CD4-positive, alpha-beta T cell treated with Interleukin-1 beta for 1 hour (primary cell): ENCODE results near the gene EBPL.
A peak's percentile ranks its signal among the peaks of the same experiment; 100 is the strongest.

ENCODE experiments used
- DNase-seq, 2 donors: peaks; one replicate each; pipeline ENCODE4 v3.0.0-alpha.2; 2020 to 2022

EBPL gene

DNA sequence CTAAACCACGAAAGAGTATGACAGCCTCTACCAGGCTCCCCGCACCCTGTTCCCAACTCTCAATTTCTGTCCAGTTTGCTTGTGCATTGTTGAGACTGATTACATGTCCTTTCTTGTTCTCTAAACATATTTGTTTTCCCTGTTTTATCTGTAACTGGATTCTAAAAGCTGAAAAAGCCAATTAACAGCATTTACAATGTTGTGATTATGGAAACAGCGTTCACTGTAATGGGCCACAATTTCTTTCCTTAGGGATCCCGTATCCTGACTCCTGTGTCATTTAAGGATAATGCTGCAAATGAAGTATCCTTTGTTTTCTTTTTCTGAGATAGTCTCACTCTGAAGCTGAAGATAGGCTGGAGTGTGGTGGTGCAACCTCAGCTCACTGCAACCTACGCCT lies 20.5 kb downstream of the EBPL start:
- no peak for DNase-seq

DNA sequence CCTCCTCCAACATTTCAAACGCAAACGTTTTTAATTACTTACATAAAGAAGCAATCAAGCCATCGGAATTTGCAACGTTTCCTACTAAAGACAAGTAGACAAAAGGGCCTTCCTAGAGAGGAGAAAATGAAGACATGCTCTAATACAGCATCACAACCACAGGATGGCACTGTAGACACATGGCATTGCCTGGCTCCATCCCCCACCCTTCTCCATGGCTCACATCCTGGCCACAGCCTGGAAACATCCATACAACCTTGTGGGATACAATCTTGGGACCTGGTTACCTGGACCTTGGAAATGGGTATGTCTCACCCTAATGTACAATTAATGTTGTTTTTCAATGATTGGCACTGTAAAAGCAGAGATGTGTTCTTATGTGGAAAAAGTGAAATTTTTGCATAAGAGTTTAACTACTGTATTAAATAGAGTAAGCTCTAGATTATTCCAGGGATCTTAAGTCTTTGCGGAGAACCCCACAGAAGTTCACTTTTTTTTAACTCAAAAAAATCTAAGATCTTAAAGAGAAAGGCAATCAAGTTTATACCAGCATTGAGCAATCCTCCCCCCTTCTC lies 21.5 kb downstream of the EBPL start:
- peak; percentile 15 to 26 for DNase-seq

DNA sequence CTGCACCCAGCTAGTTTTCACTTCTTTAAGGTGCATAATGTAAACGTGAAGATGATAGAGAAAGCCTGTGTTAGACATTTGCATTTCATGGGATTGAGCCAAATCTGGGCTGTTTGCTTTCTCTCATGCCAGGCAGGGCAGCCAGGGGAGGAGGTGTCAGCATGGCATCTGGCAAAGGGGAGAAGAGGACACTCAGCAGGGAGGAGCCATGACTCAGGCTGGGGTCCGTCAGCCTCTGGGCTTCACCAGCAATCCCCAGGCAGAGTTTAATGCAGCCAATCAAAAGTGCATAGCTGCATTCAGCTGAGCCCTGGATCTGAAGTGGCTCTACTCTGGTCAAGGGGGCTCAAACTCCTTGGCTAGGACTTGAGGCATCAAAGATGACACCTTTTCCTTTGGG lies 23.5 kb downstream of the EBPL start:
- no peak for DNase-seq

GRCh38 chr13:49664606-49665005 lies 26.7 kb downstream of the EBPL start:
- DNase-seq, result no peak

- no peak for DNase-seq
These were observed 34.0 kb downstream of the EBPL start for GRCh38 chr13:49657241-49657641.

- DNase-seq, result no peak
These were observed 35.4 kb downstream of the EBPL start for GRCh38 chr13:49655906-49656305.

DNA sequence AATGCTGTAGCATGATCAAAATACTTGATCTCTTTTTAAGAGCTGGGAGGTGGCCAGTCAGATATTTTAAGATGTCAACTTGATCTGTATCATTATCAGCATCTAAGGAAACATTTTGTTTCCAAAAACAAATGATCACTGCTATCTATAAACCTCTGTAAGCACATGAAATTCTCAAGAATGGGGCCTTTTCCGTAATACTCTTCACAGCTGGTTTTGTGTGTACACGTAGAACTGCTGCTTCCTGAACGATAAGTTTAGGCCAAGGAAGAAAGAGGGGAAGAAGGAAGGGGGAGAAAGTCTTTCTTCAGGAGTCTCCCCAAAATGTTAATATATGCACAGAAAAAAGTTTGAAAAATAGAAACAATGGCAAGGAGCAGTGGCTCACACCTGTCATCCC lies 37.3 kb downstream of the EBPL start:
- DNase-seq, result no peak

- no peak for DNase-seq
These were observed 37.8 kb downstream of the EBPL start for GRCh38 chr13:49653478-49653877.

DNA sequence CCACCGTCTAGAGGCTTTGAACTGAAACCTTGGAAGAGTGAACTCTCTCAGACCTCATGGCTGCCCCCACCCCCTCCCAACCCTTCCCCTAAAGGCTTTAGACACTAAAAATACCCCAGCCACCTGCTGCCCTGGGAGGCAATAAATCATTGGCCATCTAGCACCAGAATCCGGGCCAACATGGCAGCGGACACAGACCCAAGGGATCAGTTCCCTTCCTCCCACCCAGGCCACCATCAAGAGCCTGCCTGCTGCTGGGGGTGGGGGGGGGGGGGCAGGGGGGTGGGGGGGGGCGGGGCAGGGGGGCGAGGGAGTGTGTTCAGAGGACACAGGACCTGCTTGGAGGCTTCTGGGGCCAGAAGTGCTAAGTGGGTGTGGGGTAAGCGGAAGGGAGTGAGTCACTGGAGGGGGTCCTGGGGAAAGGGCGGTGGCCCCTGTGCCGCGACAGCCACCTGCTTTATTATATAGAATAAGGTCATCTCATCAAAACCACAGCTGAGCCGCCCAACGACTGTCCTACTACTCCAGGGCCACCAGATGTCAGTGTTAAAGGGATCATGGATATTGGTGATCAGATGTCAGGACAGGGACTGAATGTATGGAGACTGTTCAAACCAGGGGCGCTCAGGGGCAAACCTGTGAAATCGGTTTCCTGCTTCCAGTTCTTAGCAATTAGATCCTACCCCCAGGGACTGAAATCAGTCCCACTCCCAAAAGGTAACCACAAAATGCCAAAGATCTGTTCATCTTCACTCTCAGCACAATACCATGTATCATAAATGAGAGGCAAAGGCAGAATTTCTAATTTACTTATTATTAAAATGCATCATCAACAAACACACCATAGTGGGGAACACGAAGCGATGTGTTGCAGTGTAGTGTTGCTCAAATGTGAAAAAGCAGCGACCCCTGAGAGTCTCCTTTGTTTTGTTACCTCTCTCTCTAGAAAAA lies 38.7 kb downstream of the EBPL start:
- peak; percentile 12 to 23 for DNase-seq

DNA sequence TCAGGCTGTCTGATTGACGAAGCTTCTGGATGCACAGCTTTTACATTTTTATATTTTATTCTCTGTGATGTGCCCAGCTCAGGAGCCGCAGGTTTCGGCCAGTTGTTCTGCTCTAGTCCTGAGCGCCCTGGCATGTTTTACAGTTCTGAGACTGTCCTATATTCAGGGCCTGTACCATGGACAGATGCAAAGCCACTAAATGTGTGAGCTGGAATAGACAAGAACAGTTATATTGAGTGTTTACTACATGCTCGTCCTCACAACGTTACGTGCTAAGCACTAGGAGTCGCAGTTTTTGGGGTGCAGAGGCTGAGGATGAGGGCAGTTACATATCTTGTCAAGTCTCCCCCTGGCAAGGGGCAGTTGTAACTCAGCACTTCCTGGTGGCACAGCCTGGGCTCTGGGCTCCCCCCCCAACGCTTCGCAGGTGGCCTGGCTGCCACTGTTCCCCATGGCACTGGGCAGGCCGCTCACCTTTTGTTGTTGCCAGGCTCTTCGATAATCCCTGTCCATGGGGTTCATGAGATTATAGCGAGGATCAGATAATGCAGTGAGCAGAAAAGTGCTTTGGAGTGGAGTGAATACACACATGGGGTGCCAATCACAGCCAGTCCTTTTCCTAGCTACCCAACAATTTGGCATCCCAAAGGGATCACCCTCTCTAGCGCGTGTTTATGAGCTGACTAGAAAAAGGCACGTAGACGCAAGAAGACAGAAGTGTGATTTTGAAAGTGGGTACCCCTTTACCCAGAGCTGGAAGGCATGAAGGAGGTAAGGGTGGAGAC lies 39.5 kb downstream of the EBPL start:
- no peak for DNase-seq

DNA sequence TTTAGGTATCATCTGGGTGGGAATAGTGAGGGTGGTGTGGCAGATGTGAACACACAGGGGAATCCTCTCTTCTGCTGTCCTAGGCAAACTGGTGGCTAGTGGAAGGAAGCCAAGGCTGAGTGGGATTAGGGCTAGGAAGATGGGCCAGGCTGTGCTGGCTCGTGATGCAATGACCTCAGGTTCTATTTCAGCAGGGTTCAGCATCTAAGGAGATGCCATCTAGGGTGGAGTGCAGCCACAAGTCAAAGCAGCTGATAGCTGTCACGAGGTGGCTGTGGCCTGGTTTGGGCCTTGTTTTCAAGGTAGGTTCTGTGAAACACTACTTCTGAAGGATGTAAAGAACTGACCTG lies 41.3 kb downstream of the EBPL start:
- DNase-seq, result no peak

DNA sequence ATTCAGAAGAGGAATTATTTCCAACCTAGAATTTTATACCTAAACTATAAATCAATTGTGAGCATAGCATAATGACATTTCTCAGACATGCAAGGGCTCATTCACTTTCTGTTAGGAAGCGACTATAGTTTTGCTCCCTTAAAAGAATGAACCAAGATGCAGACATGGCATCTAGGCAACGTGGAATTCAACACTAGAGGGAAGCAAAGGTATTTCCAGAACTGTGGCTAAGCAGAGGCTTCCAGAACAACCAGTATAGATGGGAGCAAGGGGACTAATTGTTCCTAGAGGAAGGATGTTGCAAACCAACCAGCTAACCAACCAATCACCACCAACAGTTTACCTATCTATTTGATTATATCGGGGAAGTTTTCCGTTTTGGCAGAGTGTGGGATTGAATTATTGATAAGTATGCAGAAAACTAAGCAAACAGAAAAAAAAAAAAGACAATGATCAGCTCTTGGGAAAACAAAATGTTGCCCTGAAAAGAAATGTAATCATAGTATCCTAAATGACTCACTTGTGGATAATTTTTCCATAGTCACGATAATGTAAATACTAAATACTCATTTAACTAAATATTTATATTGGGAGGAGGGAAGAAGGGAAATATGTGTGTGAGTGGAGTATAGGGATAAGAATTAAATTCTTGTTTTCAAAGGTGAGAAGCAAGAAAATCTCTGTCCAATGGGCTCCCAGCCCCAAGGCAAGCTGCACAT lies 41.9 kb downstream of the EBPL start:
- DNase-seq, result no peak

- DNase-seq, result no peak
These were observed 44.6 kb downstream of the EBPL start for GRCh38 chr13:49646688-49647087.

GRCh38 chr13:49645451-49645850 lies 45.8 kb downstream of the EBPL start:
- no peak for DNase-seq

DNA sequence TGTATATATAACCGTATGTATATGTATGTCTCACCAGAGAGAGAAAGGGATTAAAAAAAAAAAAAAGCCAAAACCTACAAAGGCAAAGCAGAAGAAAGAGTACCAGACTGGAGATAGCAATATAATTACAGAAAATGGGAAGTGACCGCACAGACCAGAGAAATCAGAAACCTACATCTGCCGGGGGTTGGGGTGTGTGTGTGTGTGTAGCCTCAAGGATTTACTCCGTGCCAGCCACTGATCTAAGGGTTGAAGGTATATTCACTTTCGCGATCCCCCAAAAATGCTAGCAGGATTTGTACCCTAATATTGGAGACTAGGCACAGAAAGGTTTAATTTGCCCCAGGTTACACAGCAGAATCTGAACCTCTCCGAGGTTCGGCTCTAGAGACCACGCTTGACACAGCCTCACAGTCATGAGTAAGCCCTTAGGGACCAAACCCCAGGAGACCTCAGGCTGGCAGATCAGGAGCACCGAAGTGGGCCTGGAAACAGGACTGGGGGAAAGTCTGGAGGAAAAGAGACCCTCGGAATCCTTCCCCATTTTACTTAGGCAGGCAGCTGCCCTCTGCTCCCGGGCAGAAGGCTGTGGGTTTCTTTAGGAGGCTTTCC lies 48.1 kb downstream of the EBPL start:
- DNase-seq, result no peak

- peak in 1 of 2 donors; percentile 64 for DNase-seq
These were observed 49.4 kb downstream of the EBPL start for GRCh38 chr13:49641801-49642291.

- DNase-seq, result no peak
These were observed 52.6 kb downstream of the EBPL start for GRCh38 chr13:49638744-49639072.

GRCh38 chr13:49638030-49638743 lies 53.1 kb downstream of the EBPL start:
- no peak for DNase-seq

GRCh38 chr13:49636705-49637104 lies 54.6 kb downstream of the EBPL start:
- no peak for DNase-seq

GRCh38 chr13:49635599-49636433 lies 55.5 kb downstream of the EBPL start:
- DNase-seq, result peak; percentile 39 to 63

GRCh38 chr13:49633710-49634109 lies 57.6 kb downstream of the EBPL start:
- no peak for DNase-seq
